GM21528 (cell line): ENCODE data around the gene GSTM1.
"Not testable (repeated sequence)": the region's sequence is repeated elsewhere in the genome, so short reads cannot be mapped to it uniquely, and the experiment has no call there.

Experiments used
- ATAC-seq: cut with Tn5 transposase; IDR thresholded peaks from one replicate; pipeline ENCODE4 v1.9.1; 2021; ENCODE audit warnings: mild to moderate bottlenecking, moderate library complexity; ENCODE audit not compliant: unreplicated experiment, low FRiP score

GSTM1 gene

DNA sequence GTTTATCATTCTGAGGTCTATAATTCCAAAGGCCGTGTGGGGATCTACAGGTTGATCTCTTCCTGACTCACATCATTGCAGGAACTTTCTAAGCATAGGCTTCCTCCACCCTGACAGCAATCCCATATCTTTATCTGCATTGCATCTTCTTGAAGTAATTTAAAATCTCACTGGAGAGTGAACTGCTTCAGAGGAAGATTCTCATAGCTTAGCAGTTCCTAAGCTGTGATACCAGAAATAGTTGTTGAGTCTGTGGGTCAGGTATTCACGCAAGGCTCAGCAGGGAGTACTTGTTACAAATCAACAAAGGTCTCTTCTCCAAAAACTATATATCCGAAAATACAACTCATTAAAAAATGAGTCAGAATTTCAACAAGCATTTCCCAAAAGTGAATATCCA, 7.5 kb downstream of the GSTM1 start:
- ATAC-seq = not testable (repeated sequence)

DNA sequence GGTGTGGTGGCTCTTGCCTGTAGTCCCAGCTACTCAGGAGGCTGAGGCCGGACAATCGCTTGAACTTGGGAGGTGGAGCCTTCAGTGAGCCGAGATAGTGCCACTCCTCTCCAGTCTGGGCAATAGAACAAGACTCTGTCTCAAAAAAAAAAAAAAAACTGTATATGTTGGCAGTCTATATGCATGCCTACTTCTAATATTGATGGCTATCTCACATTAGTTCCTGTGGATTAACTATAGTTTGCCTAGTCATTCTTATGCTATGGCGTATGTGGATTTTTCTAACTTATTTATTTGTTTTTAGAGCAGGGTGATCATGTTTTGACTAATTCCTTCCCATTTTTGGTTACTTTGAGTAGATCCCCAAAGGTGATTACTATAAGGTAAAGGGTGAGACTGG, 9.4 kb downstream of the GSTM1 start:
- ATAC-seq = no peak

DNA sequence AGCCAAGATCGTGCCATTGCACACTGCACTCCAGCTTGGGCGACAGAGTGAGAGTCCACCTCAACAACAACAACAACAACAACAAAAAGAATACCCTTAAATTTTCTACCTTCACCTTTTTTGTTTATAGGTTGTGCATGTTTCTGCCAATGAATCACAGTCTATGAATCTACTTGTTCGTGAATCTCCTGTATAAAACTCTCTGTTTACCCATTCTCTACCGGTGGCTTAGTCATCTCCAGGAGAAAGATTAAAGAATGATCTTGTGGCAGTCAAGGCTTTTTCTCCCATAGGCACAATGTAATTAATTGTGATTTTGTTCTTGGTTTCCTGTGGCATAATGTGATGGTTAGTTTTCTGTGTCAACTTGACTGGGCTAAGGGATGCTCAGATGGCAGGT, 10.2 kb downstream of the GSTM1 start:
- not testable (repeated sequence) for ATAC-seq

DNA sequence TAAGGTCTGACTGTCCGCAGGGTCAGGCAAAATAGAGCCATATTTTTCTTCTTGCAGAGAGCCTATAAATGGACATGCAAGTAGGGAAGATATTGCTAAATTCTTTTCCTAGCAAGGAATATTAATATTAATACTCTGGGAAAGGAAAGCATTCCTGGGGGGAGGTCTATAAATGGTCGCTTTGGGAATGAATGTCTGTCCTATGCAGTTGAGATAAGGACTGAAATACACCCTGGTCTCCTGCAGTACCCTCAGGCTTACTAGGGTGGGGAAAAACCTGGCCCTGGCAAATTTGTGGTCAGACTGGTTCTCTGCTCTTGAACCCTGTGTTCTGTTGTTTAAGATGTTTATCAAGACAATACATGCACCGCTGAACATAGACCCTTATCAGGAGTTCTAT, 15.3 kb downstream of the GSTM1 start:
- ATAC-seq = not testable (repeated sequence)

DNA sequence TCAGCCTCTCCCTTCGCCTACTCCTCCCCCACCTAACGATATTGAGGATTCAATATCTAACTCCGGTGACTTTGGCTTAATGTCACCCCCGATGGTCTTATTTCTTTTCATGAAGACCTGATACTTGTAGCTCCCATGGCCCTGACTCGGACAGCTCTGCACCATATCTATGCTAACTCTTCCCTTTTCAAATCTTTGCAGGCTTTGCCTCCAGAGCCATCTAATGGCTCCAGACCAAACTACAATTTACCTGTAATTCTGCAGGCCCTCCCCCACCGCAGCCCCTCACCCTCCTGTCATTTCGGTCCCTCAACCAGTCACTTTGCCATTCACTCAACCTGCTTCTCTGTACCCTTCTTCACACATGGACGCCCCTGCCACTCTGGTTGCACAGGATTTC, 16.6 kb downstream of the GSTM1 start:
- ATAC-seq = no peak

DNA sequence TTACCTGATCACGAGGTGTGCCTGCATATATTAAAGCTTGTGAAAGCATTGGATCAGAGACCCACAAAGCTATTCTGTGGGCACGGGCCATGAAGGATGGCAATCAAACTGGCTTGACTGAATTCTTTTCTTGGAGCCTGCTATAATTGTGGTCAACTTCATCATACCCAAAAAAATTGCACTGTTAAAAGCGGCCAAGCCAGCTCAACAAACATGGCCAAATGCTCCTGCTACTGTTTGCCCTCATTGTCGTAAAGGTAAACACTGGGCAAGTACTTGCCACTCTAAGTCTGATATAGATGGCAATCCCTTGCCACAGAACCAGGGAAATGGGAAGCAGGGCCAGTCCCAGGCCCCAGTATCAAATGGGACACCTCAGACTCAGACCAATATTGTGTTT, 17.8 kb downstream of the GSTM1 start:
- no peak for ATAC-seq

DNA sequence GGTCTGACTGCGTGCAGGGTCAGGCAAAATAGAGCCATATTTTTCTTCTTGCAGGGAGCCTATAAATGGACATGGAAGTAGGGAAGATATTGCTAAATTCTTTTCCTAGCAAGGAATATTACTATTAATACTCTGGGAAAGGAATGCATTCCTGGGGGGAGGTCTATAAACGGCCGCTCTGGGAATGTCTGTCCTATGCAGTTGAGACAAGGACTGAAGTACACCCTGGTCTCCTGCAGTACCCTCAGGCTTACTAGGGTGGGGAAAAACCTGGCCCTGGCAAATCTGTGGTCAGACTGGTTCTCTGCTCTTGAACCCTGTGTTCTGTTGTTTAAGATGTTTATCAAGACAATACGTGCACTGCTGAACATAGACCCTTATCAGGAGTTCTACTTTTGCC, 21.3 kb downstream of the GSTM1 start:
- not testable (repeated sequence) for ATAC-seq

DNA sequence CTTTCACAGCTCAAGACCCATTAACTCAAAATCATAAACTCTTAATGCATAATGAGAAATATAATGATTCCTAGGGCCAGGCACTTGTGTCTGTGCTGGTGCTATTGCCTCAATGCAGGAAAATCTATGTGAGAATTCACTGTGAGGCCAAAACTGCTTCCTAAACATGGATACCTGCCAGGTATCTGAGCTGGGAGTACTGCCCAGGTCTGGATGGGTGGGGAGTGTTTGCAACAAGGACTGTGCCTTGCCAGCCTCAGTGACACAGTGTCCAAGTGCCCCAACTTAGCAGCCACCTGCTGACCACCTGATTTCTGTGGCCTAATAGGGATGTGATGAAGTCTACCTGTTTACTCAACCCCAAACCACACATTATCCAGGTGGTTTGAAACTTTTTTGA, 22.2 kb downstream of the GSTM1 start:
- ATAC-seq = not testable (repeated sequence)

DNA sequence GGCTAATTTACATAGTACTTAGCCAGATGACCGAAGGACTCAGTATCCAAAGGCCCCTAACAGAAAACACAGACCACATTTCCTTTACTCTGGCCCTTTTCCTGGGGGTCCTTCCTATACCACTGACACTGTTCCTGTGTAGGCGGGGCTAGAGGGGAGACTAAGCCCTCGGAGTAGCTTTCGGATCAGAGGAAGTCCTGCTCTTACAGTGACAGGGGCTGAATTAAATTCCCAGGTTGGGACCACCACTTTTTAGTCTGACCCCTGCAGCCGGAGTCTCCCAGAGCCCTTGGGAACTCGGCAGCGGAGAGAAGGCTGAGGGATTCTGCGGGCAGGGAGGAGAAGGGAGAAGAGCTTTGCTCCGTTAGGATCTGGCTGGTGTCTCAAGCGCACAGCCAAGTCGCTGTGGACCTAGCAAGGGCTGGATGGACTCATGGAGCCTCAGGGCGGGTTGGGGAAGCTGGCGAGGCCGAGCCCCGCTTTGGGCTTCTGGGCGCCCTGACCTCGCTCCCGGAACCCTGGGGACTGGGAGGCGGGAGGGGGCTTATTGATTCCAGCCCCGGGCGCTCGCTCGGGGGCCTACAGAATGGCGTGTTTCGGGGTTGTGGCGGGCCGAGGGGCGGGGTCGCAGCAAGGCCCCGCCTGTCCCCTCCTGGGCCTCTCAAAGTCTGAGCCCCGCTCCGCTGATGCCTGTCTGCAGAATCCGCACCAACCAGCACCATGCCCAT, 24.1 kb downstream of the GSTM1 start, which contains the start of gene GSTM5:
GSTM5 (plus strand) TSS at position 659 of the 728 bp plus-strand sequence; CDS start at position 721, 62 bp downstream.
- not testable (repeated sequence) for ATAC-seq

DNA sequence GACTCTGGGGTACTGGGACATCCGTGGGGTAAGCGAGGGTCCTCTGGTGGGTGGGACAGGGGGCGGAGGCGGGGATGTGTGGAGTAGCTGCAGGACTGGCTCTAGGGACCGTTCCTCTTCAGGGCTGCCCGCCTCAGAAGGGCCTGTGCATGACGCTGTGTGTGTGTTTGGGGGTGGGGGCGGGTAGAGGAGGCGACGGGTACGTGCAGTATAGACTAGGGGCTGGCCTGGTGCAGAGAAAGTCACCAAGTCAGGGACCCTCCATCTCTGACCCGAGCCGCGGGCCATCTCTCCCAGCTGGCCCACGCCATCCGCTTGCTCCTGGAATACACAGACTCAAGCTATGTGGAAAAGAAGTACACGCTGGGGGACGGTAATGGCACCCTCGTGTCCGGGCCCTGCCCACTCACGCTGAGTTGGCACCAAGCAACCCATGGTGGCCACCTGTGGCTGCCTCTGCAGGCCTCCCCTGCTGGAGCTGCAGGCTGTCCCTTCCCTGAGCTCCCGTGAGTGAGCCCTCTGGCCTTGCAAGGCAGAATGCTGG, 24.8 kb downstream of the GSTM1 start:
- ATAC-seq = no peak

DNA sequence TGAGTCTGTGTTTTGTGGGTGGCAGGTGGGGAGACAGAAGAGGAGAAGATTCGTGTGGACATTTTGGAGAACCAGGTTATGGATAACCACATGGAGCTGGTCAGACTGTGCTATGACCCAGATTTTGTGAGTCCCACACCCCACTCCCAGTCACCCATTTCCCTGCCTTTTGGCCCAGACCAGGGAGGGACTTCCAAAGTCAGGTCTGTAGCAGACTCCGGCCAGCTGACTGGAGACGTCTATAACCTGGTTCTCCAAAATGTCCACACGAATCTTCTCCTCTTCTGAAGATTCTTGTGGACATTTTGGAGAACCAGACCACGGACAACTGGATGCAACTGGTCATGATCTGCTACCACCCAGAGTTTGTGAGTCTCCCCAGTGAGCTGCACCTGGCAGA, 26.0 kb downstream of the GSTM1 start:
- ATAC-seq = no peak

DNA sequence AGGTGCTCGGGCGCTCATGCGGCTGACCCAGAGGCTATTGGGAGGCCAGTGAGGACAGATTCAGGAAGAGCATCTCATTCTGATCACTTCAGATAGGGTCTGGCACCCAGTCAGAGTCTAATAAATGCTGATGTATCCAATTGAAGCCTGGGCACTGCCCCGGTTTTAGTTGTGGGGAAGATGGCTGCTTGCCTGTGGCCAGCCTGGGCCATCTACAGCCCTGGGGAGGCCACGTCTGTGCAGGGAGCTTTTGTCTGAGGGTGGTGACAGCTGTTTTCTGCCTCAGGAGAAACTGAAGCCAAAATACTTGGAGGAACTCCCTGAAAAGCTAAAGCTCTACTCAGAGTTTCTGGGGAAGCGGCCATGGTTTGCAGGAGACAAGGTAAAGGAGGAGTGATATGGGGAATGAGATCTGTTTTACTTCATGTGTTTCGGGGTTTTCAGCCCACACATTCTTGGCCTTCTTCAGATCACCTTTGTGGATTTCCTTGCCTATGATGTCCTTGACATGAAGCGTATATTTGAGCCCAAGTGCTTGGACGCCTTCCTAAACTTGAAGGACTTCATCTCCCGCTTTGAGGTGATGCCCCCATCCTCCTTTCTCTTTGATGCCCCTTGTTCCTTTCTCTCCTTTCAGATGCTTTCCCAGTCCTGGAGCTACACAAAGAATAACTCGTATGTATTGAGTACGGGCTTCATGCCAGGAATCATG, 27.2 kb downstream of the GSTM1 start:
- no peak for ATAC-seq

DNA sequence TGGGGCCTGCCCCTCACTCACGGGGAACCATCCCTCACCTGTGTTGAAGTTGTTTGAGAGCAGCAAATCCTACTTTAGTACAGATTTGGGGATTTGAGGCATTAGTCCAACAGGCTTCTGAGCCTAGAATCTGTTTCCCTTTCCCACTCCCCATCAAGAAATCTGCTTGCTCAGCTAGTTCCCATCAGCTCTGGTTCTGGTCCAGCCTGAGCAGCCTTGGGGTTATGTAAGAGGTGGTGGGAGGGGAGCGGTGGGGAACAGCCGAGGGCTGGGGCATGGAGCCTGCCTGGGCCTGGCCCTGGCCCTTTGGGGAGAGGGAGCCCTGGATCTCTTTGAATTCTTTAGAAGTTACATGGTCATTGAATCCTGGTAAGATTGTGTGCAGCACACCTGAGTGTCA, 28.5 kb downstream of the GSTM1 start:
- ATAC-seq = no peak

DNA sequence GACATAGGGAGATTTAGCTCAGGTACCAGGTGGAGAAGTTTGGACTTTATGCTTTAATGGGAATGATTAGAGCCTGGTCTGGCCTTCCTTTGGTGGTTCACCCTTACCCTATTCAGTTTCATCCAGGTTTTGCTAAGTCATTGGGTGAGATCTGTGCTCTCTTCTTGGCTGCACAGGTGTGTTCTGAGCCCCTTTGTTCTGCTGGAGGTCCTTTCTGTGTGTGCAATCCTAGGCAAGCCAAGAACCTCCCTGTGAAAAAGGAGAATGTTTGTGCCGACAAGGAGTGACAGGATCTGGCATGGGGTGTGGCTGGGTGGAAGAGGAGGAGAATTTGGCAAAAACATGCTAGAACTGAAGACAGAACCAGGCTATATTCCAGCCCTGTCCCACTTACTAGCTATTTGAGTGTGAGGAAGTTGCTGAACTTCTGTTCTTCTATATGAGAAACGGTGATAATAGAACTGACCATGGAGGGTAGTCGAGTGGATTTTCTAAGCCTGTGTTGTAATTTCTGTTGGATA, 29.0 kb downstream of the GSTM1 start:
- ATAC-seq = no peak

DNA sequence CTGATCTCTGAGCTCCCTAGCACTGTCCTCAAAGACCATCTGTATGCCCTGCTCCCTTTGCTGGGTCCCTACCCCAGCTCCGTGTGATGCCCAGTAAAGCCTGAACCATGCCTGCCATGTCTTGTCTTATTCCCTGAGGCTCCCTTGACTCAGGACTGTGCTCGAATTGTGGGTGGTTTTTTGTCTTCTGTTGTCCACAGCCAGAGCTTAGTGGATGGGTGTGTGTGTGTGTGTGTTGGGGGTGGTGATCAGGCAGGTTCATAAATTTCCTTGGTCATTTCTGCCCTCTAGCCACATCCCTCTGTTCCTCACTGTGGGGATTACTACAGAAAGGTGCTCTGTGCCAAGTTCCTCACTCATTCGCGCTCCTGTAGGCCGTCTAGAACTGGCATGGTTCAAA, 30.1 kb downstream of the GSTM1 start:
- no peak for ATAC-seq

DNA sequence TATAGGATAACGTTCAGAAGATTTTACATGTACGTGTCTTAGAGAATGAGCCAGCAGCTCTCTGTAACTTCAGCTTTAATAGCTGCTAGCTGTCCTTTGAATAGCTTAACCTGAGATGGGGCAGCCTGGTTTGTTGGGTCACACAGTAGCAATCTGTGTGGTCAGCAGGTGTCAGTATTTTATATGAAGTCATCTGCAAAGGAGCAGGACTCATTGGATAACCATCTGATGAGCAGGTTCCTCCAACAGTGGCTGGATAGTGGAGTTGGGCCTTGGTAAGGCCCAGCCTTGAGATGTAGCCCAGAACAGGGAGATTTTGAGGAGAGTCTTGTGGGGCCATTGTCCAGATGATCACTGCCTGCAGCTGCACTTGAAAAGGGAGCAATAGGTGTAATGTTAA, 30.9 kb downstream of the GSTM1 start:
- no peak for ATAC-seq

DNA sequence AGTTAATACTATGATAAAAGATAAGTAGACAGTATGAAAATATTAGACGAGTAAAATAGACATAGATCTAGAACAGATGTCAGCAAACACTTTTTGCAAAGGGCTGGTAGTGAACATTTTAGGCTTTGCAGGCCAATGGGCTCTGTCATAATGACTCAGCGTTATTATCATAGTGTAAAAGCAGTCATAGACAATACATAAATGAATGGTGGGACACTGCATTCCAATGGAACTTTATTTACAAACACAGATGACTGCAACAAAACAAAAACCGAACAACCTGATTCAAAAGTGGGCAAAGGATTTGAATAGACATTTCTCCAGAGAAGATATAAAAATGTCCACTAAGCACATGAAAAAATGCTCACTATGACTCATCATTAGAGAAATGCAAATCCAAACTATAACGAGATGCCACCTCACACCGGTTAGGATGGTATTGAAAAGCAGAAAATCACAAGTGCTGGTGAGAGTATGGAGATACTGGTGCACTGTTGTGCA, 31.8 kb downstream of the GSTM1 start:
- ATAC-seq = no peak

DNA sequence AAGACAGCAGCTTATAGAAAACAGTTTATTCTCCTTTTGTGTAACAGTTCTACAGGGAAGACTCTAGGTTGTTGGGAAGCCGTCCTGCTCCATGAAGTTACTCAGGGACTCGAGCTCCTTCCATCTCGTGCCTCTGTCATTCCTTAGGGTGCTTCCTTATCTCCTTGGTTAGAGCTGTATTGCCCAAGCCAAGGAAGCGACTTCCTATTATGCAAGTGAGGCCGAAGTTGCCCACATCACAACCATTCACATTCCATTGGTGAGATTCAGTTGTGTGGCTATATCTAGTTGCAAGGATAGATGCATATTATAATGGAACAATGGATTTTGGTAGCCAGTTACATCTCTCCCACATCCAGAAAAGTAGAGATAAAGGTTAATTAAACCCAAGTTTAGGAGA, 33.4 kb downstream of the GSTM1 start:
- ATAC-seq = no peak

DNA sequence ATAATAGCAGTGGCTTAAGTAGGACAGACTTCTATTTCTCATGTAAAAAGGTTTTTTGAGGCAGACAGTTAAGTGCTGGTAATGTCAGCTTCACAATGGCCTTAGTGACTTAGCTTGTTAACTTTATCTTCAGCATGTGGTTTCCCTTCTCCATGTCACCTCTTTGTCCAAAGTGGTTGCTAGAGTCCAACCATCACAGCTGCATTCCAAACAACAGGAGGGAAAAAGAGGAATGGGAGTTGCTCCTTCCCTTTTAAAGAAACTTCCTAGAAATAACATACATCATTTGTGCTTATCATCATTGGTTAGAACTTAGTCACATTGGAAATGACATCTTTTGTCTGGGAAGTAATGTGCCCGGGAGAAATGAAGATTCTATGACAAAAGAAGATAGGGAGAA, 34.4 kb downstream of the GSTM1 start:
- no peak for ATAC-seq

DNA sequence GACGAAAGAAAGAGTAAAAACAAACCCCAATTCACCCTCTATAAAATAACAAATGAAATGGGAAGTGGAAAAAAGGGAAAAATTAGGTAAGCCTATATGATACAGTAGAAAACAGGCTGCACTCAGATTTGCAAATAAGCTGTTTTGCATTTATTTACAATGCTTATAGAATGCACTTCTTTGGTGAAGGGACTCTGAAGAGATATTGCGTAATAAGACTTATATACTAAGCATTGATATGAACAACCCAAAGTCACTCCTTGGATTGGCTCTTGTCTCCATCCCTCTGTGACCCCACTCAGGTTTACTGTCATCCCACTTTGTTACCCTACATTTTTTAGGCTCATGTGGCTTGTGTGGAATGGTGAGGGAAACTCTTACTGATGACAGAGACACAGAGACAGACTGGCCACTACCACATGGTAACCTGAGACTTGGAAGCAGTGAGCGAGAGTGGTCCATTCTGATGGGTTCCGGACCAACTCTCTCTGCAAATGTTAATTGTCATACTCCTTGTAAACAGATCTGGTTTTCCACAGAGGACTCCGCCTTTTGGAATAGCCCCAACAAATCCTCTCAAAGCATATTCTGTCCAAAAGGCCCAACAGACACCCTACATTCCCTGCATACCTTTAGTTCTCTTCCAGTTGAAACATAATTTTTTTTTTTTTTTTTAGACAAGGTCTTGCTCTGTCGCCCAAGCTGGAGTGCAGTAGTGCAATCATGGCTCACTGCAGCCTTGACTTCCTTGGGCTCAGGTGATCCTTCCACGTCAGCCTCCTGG, 35.5 kb downstream of the GSTM1 start:
- no peak for ATAC-seq

DNA sequence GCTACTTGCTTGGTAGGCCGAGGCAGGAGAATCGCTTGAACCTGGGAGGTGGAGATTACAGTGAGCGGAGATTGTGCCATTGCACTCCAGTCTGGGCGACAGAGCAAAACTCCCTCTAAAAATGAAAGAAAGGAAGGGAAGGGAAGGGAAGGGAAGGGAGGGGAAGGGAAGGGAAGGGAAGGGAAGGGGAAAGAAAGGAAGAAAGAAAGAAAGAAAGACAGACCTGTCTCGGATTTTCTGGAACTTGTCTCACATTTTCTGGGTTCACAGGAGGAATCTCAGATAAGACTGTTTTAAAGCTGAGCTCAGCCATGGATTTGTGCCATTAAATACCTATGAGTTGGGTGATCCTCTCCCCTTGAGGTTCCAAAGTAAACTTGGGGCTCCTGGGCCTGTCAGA, 37.3 kb downstream of the GSTM1 start:
- ATAC-seq = no peak
